M059J (cell line): ENCODE measurements around the gene CACNB4. TPM values are rescaled to one million over a fixed set of nuclear protein-coding genes. Genes with fewer than 3 reads are reported as not detected.

Source experiments
- DNase-seq: peaks from one replicate; pipeline ENCODE4 v3.0.0-alpha.2; 2012; ENCODE audit warnings: low read depth
- total RNA-seq: library from RNA; depleted of rRNA; stranded (reverse); fragments of >200 nt; shearing (Covaris generic); gene quantifications from 2 replicates; pipeline ENCODE4 v1.2.3, GENCODE V29; 2014

The CACNB4 gene
- total RNA-seq, 1 experiment from 2014 or later: not detected

DNA sequence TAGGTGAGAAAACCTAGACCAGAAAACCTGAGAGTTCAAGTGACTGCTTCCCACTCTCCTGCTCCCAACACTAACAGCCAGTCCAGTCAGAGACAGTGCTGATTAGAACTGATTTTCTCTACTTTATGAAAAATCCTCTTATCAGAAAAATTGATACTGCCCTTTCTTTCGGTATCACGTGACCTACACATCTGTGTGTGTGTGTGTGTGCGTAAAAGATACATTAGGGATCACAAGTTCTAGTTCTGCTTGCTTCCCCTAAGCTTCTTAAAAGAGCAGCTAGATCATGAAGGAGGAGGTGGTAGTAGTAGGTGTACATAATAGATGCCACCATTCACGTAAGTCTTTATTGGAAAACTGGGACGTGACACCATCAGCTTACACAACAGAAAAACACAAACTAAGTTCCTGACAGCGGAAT, 272.1 kb downstream of the CACNB4 start:
- no peak for DNase-seq

DNA sequence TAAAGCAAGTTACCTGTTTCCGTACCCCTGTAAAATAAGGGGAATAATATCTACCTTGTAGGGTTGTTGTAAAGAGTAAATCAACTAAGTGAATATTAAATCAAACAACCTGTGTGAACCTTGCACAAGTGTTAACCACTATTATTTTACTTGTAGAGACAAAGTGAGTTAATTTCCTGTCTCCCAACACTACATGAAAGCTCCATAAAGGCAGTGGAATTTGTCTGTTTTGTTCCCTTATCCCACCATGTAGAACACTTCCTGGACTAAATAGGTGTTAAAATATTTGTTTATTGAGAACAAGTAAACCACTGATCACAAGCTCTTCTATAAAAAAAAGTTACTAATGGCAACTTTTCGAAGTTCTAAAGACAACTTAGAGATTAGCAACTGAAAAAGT, 274.0 kb downstream of the CACNB4 start:
- DNase-seq: no peak

DNA sequence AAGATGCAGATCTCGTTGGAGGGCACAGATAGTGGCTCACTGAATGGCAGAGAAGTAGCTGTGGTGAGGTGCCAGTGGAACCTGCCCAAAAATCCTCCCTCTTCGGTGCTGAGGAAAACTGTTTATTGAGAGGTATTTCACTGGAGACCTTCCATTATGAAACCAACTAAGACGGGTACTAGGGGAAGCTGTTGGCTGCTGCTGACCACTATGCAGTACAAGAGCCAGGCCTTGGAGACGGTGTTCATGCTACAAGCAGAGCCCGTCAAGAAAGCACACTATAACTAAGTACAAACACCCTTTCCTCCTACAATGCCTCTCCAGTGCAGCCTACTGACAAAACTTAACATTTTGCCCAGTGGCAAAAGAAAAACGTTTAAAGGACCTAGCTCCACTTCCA, 275.2 kb downstream of the CACNB4 start:
- no peak for DNase-seq

DNA sequence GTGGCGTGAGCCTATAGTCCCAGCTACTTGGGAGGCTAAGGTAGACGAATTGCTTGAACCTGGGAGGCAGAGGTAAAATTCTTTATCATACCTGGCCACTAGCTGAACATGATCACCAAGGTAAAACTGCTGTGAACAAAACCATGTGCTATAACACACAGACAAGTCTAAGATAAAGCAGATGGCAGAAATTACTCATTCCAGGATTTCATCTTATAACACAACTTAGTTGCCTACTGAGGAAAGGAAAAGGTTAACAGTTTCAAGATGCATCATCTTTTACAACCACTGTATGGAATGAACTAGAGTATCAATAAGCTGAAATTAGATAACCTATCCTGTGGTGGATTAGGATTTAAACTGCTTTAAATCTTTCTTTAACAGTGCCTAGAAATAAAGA, 278.9 kb downstream of the CACNB4 start:
- DNase-seq: no peak

DNA sequence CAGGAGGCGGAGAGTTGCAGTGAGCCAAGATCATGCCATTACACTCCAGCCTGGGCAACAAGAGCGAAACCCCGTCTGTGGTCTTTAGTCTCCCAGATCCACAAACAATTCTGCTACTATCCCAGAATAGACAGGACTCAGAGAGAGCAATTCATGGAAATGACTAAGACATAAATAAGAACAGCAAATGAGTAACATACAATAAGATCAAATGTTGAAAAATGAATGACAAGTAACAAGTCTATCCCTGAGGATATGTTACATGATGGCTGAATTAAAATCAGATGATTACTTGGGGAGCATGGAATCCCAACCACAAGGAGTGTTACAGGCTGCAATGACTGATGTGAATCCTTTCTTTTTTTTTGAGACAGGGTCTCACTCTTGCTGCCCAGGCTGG, 280.9 kb downstream of the CACNB4 start:
- no peak for DNase-seq

DNA sequence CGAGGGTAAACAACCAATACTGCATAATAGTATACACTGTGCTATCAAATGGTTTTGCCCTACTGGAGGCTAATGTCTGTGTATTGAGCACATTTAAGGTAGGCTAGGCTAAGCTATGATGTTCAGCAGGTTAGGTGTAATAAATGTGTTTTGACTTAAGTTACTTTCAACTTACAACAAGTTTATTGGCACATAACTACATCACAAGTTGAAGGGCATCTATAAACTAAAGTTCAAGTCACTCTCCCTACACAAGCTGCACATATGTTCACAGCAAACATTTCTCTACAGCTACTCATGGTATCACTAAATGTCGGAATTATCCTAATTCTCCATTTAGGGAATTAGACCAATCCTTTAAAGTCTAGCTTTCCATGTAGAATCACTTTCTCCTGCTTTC, 282.0 kb downstream of the CACNB4 start:
- no peak for DNase-seq

DNA sequence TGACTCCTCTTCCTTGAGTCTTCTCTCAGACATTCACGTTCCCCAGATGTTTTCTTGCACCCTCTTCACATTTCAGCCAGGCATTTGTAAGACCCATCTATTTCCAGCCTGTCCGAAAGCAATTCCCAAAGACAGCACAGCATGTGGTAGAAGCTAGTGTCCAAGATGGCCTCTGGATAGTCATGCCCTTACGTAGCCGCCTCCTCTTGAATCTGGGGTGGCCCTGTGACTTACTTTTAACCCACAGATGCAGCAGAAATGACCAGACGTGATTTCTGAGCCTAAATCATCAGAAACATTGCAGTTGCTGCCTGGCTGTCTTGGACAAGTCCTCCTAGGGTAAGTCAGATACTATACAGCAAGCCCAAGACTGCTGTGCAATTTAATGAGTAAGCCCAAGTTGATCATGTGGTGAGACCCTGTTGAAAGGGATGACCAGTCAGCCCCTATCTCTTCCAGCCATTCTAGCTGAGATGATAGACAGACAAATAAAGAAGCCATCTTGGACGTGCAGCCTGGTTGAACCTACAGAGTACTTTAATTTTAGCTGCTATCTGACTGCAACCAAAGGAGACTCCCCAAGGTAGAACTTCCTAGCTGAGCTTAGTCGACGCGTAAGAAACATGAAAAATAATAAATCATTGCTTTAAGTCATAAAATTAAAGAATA, 282.9 kb downstream of the CACNB4 start:
- no peak for DNase-seq

DNA sequence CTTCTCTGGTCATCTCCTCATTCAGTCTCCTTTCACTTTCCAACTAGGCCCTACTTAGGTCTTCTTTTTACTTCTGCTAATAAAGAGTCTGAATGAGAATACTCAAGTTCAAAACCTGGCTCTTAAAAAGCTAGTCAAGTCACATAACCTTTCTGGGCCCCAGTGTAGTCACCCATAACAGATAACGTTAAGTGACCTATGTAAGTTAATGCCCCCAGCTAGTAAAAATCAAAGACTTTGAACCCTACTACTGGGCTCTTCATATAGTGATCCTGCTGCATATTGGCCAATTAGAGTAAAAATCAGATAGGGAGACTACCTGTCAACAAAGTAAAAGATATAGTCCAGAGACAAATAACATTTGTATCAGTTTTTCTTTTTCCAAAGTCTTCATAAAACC, 288.4 kb downstream of the CACNB4 start:
- DNase-seq: no peak

DNA sequence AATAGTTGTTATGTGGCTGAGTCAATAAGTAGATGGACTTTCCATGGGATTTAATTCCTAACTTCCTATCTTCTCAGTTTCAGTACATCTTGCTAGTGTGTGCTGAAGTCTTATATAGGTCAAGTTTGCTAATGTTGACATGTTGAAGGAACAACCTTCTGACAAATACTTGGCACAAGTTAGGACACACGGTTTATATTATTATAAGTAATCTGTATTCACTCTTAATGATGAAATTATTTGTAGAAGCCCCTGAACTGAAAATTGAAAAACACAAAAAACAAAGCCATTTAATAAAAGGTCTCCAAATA, 289.8 kb downstream of the CACNB4 start:
- no peak for DNase-seq

DNA sequence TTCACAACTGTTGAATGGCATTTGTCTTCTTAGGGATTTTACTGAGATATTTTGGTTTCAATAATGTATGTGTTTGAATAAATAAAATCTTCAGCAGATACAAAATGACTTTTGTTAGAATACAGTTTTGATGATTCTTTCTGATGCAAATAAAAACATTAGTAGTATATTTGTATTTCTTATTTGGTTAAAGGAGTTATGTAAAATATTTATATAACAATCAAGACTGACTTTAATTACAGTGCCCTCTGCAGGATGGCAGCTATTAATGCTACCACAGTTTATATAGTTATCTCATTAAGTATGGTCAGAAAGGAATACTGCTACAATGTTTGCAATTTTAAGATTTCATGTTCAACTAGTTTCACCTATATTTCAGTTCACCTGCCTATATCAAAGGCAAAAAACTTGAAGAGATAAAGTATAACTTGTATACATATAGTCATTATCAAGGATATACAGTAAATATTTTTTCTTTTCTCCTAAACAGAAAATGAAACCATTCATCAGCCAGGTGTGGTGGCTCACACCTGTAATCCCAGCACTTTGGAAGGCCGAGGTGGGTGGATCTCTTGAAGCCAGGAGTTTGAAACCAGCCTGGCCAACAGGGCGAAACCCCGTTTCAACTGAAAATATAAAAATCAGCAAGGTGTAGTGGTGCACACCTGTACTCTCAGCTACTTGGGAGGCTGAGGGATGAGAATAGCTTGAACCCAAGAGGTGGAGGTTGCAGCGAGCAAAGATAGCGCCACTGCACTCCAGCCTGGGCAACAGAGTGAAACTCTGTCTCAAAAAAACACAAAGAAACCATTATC, 290.4 kb downstream of the CACNB4 start:
- DNase-seq: peak; percentile 17

DNA sequence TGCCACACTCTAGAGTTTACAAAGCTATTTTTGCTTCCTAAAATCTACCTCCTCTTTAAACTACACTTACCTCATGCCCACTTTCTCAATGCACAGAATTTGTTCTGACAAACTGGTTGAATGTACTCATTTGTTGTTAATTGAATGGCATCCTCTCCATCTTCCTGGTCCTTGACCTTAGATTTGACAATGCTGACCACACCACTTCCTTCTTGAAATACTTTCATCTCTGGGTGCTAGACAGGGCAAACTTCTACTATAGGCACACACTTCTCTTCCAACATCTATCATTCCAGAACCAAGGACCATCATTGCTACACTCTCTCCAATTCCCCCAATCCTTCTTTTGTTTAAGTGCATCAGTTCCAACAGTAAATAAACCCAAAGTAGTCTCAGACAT, 292.9 kb downstream of the CACNB4 start:
- DNase-seq: no peak

DNA sequence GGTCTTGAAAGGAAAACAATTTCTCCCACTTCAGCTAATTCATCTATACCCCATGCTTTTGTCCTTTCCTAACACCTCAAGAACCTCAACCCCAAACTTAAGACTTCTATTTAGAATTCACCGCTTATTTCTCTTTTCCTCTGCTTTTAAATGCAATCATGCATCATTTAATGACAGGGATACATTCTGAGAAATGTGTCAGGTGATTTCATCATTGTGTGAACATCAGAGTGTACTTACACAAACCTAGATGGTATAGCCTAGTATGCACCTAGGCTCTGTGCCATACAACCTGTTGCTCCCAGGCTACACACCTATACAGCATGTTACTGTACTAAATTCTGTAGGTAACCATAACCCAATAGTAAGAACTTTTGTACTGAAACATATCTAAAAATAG, 293.5 kb downstream of the CACNB4 start:
- DNase-seq: no peak

DNA sequence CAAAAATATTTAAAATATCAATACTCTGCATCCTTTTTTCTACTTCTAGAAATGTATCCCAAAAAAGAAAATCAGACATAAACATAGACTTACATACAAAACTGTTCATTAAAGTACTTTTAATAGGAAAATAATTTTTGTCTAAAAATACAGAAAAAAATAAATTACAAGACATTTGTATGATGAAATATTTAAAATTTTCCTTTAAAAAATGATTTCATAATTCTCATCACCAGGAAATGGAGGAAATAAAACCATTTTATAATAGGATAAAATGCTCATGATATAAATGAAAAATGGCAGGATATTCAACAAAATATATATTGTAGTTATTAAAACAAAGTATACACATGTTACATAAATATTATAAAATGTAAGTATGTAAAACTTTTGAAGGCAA, 295.0 kb downstream of the CACNB4 start:
- DNase-seq: no peak

DNA sequence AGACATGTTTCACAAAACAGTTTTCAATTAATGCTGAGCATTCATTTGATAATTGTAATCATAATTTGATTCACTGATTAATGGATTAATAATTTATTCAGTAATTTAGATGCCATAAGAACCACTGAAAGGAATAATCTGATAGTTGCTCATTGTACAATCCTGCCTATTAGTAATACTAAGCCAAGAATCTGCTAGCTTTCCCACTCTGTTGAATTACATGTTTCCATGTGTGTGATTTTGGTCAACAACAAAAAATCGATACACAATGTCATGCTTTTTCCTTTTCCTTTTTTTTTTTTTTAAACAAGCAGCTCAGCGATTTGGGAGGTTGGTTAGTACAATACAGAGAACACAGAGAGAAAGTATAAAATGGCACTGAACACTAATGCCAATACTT, 296.5 kb downstream of the CACNB4 start:
- no peak for DNase-seq

DNA sequence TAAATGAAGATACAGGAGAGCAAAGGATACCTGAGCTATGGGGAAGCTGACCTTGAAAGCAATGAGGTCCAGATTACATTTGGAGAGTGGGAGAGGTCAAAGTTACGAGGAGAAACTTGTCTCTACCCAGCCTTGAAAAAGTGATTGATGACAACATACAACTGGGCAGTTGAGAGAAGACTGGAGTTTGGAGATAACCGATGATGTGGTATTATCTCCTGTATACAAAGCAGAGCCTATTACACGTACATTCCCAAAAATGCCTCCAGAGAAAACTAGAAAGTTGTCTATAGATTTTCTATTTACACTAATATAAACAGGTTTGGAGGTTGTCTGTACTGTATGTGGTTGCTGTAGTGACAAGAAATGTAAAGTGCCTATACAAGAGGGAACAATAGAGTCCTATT, 299.0 kb downstream of the CACNB4 start:
- no peak for DNase-seq

DNA sequence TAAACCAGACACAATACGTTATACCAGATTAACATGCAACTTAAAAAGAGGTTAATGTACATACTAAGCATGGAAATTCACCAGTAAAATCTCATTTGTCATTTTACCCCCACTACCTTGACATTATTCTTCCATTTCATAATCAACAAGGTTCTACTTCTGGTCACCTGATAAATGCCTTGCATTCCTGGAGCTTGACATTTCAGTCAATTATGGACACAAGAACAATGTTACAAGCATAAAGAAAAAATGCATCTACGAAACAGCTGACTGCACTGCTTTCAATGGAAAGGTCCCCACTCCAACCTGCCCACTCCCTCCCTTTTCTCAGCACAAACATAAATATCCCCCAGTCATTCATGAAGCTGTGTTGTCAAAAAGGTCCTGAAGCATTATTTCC, 302.1 kb downstream of the CACNB4 start:
- peak; percentile 2 for DNase-seq

DNA sequence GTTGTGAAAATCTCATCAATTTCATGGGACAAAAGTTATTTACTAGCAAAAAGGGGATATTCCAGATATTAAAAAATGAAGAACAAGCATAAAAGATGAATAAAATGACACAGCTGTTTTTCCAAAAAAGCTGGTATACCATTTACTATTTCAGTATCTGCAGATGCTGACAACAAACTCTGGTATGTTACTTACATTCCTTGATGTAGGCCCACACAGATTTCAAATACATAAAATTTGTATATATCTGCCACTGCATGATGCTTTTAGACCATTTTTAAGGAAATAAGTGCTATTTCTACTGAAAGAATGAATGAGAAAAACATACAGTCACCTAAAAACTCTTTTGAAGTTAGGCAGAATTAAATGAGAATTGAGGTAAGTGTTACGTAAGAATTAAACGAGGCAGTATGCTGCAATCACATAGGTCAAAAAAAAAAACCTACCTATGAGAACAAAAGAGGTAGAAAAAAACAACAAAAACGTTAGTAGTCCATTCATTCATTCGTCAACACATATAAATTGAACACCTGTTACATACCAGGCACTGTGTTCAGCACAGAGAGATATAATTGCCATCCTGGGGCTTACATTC, 303.1 kb downstream of the CACNB4 start:
- no peak for DNase-seq

DNA sequence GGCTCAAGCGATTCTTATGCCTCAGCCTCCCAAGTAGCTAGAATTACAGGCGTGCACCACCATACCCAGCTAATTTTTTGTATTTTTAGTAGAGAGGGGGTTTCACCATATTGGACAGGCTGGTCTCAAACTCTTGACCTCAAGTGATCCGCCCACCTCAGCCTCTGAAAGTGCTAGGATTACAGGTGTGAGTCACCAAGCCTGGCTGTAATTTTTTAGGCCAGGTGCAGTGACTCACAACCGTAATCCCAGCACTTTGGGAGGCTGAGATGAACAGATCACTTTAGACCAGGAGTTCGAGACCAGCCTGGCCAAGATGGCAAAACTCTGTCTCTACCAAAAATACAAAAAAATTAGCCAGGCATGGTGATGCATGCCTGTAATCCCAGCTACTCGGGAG, 304.4 kb downstream of the CACNB4 start:
- peak; percentile 23 for DNase-seq

DNA sequence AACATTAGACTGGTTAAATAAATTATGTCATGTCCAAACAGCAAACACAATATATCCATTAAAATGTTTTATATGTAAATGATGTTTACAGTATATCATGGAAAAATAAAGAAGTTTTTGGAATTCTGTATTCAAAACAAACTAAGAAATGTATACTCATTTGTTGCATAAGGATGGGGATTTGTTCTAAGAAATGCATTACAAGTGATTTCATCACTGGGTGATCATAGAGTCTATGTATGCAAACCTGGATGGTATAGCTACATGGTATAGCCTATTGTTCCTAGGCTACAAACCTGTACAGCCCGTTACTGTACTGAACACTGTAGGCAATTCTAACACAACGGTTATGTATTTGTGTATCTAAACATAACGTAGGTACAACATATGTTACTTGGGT, 305.7 kb downstream of the CACNB4 start:
- DNase-seq: no peak

DNA sequence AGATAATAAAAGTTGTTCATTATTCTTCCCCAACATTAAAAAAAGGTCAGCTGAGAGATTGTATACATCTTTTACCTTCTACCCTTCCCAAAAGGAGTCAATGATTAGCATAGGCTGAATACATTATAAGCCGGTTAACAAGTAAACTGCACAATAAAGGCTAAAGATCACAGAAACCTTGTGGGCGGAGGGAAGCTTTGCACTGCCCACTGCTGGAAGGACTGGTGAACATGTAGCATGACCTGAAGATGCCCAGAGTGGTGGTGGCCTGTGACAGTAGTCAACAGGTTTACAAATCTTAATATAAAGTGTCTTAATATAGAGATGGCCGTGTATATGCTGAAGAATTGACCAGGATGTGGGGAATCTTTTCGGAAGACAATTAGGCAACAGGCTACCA, 306.3 kb downstream of the CACNB4 start:
- no peak for DNase-seq

DNA sequence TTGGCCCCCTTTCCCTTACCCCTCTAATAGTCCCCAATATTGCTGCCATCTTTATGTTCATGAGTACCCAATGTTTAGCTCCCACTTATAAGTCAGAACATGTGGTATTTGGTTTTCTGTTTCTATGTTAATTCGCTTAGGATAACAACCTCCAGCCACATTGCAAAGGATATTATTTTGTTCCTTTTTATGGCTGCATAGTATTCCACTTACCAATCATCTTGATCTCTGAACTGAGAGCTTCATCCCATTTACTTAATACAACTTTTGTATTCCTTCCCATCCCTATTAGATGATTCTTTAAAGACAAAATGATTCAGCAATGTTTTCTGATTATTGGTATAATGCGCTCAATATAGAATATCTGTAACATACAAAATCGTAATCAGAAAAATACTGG, 307.3 kb downstream of the CACNB4 start:
- no peak for DNase-seq

DNA sequence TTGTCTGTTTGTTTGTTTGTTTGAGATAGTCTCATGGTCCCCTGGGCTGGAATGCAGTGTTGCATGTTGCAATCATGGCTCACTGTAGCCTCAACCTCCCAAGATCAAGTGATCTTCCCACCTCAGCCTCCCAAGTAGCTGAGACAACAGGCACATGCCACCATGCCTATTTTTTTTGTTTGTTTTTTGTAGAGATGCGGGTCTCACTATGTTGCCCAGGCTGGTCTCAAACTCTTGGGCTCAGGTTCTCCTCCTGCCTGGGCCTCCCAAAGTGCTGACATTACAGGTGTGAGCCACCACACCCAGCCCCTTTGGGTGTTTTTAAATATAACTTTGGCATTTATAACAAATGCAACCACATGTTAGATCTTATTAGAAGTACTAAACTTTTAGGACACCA, 308.2 kb downstream of the CACNB4 start:
- DNase-seq: no peak

DNA sequence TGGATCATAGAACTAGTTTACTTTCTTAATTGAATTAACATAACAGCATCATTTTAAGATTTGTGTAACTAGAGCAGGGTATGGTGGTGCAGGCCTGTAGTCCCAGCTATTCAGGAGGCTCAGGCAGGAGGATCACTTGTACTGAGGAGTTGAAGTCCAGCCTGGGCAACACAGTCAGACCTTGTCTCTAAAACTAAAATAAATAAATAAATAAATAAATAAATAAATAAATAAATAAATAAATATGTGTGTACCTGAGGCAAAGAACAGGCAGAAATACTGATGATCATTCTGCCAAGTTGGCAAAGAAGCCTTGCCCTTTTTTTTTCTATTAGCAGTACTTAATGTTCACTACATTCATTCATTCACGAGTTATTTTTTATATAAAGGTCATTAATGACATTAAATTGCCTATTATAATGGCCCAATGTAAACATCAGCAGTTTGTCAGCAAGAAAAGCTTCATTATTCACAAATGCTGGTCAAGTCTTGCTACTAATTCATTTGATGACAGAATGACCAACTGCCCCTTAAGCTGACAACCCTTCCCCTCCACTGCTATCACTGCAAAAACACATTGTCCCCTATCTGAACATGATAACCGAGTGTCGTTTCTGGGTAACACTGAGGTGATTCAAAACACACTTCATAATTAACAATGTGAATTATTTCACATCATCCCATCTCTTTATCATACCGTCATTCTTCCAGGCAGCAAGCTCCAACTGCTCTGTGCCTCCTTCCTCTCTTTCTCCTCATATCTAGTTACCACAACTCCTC, 309.6 kb downstream of the CACNB4 start:
- DNase-seq: no peak
